DND-41 (cell line): ENCODE measurements around the gene CPSF4.

Experiments
- ATAC-seq: fragments of 200-7000 bp; cut with Tn5 transposase; 3 replicates; pipeline ENCODE4 v1.9.1; 2021; ENCODE audit warnings: low read depth; ENCODE audit not compliant: insufficient read depth
- DNase-seq: peaks from one replicate; pipeline ENCODE4 v3.0.0-alpha.2; 2020
- H2AFZ ChIP-seq: 2 replicates; pipeline ENCODE4 v1.6.0; 2012; ENCODE audit warnings: low read depth, low read length
- H3K27ac ChIP-seq: 2 replicates; pipeline ENCODE4 v1.5.1; 2012; ENCODE audit warnings: low read length, inconsistent platforms
- H3K27me3 ChIP-seq: fragments of 200-600 bp; sonication (generic); 2 replicates; pipeline ENCODE4 v1.6.0; 2012; ENCODE audit warnings: low read length, mild to moderate bottlenecking, inconsistent platforms; ENCODE audit not compliant: insufficient read depth, poor library complexity
- H3K36me3 ChIP-seq: 2 replicates; pipeline ENCODE4 v1.5.1; 2012; ENCODE audit warnings: low read length, inconsistent platforms; ENCODE audit not compliant: insufficient read depth
- H3K4me1 ChIP-seq: 2 replicates; pipeline ENCODE4 v1.5.1; 2012; ENCODE audit warnings: mild to moderate bottlenecking, low read length; ENCODE audit not compliant: insufficient read depth
- H3K4me2 ChIP-seq: 2 replicates; pipeline ENCODE4 v1.6.0; 2012; ENCODE audit warnings: mild to moderate bottlenecking, moderate library complexity, low read length, inconsistent platforms; ENCODE audit not compliant: insufficient read depth
- H3K4me3 ChIP-seq, 2 experiments: fragments of 200-600 bp in 1 of 2; shearing (Covaris generic) in 1 of 2; 2 replicates each; pipeline ENCODE4 v1.5.1; 2012 to 2016; ENCODE audit warnings: inconsistent platforms in 2 of 2, low read length in 2 of 2, mild to moderate bottlenecking in 2 of 2, low read depth in 1 of 2, moderate library complexity in 1 of 2
- H3K79me2 ChIP-seq: 2 replicates; pipeline ENCODE4 v1.6.0; 2012; ENCODE audit warnings: low read length, inconsistent platforms; ENCODE audit not compliant: insufficient read depth
- H3K9ac ChIP-seq: 2 replicates; pipeline ENCODE4 v1.6.0; 2012; ENCODE audit warnings: low read depth, mild to moderate bottlenecking, inconsistent platforms, low read length, moderate library complexity
- H3K9me3 ChIP-seq: 2 replicates; pipeline ENCODE4 v1.5.1; 2012; ENCODE audit warnings: low read length, moderate library complexity, mild to moderate bottlenecking, inconsistent platforms; ENCODE audit not compliant: insufficient read depth, severe bottlenecking
- H4K20me1 ChIP-seq: 2 replicates; pipeline ENCODE4 v1.6.0; 2012; ENCODE audit warnings: low read length; ENCODE audit not compliant: insufficient read depth
- EZH2 ChIP-seq: IDR thresholded peaks from 3 replicates; pipeline ENCODE4 v1.6.1; 2012; ENCODE audit warnings: borderline replicate concordance, low read depth, mild to moderate bottlenecking, moderate library complexity, low read length, inconsistent platforms; ENCODE audit not compliant: severe bottlenecking
- TF ChIP-seq, protein P1 (sequence below): IDR thresholded peaks from 2 replicates; pipeline ENCODE4 v1.5.1; 2012; ENCODE audit warnings: borderline replicate concordance, low read length, moderate library complexity, mild to moderate bottlenecking; ENCODE audit not compliant: poor library complexity, severe bottlenecking; ENCODE audit errors: extremely low read depth

CPSF4 gene

DNA sequence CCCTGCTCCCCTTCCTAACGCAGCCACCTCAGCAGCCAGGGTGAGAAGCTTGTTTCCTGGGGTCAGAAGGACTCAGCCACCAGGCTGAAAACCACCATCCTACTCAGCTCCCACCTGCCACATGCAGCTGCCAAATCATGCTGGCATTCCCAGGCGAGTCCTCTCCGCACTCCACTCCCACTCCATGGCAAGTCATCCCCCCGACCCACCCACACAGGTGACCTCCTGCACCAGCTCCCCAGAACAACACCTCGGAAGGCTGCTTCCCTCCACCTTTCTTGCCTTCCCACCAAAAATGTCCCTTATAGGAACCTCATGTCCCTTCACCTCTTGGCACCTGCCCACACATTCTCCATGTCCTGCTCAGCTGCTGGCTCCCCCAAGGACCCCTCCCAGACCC lies 35.0 kb upstream of the CPSF4 start:
- ATAC-seq (no peak), DNase-seq (no peak)
- H3K4me2 ChIP-seq, result no peak overlapping the region
- H3K4me1 ChIP-seq, result peaks cover 36% of the 10 kb centered on the region
- no peaks in the 10 kb centered on the region for H3K27me3 ChIP-seq
- peaks cover 66% of the 10 kb centered on the region for H4K20me1 ChIP-seq
- H3K36me3 ChIP-seq, result peaks cover 76% of the 10 kb centered on the region
- no peak for TF ChIP-seq EZH2
- TF ChIP-seq, protein P1, sequence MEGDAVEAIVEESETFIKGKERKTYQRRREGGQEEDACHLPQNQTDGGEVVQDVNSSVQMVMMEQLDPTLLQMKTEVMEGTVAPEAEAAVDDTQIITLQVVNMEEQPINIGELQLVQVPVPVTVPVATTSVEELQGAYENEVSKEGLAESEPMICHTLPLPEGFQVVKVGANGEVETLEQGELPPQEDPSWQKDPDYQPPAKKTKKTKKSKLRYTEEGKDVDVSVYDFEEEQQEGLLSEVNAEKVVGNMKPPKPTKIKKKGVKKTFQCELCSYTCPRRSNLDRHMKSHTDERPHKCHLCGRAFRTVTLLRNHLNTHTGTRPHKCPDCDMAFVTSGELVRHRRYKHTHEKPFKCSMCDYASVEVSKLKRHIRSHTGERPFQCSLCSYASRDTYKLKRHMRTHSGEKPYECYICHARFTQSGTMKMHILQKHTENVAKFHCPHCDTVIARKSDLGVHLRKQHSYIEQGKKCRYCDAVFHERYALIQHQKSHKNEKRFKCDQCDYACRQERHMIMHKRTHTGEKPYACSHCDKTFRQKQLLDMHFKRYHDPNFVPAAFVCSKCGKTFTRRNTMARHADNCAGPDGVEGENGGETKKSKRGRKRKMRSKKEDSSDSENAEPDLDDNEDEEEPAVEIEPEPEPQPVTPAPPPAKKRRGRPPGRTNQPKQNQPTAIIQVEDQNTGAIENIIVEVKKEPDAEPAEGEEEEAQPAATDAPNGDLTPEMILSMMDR, result no peak
- H2AFZ ChIP-seq, result no peak overlapping the region
- peaks cover 66% of the 10 kb centered on the region for H3K79me2 ChIP-seq
- H3K9me3 ChIP-seq, result no peaks in the 10 kb centered on the region
- no peak overlapping the region for H3K9ac ChIP-seq
- H3K4me3 ChIP-seq, result no peak overlapping the region
- no peak overlapping the region for H3K27ac ChIP-seq

DNA sequence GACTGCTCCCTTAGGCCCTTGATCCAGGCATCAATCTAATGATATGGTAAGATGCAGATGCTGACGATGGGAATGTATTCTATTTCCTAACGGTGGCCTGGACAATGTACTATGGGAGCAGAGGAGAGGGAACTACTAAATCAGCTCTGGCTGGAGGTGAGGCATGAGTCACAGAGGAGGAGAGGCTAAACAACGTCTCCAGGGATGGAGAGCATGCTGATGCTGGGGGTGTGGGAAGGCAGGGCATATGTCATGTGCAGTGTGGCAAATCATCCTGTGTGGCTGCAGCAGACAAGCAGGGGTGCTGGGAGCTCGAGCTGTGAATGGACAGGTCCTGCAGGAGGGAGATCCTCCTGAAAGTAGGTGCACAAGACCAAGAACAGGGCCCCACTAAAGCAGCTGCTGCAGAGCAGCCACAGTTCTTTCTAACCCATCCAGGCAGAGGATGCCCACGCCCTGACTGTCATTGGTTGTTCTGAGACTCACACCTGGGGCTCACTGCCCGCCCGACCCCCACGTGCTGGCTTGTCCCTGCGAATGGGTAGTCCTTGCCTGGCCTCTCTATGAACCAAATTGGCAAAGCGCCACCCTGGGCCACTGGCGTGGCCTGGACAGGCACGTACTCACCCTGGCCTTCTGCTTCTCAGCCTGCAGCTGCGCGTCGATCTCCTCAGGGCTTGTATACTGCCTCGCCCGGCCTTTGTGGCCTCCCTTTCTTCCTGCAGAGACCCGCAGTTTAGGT lies 34.3 kb upstream of the CPSF4 start:
- no peak for ATAC-seq
- no peak for DNase-seq
- no peaks in the 10 kb centered on the region for H3K9me3 ChIP-seq

DNA sequence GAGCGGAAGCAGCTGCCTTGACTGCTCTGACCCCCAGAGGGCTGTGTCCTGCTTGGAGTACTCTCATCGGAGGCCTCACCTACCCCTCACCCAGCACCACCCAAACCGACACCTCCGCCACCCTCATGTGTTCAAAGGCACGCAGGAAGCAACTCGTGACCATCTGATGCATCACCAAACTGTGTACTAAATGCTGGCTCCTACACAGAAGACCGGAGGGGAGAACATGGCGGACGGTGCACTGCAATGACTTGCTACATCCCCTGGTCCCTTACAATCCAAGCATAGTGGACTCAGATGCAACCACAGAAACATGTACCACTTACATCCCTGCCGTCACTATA lies 33.8 kb upstream of the CPSF4 start:
- H3K9me3 ChIP-seq, result no peaks in the 10 kb centered on the region
- DNase-seq (no peak), ATAC-seq (no peak)
- peak overlapping the region; percentile 27 for H3K4me2 ChIP-seq
- H4K20me1 ChIP-seq, result peaks cover 58% of the 10 kb centered on the region
- H3K79me2 ChIP-seq, result peaks cover 77% of the 10 kb centered on the region
- H3K36me3 ChIP-seq, result peaks cover 64% of the 10 kb centered on the region
- H3K9ac ChIP-seq, result no peak overlapping the region
- H3K27me3 ChIP-seq, result no peaks in the 10 kb centered on the region
- no peak for TF ChIP-seq EZH2
- TF ChIP-seq, protein P1, result no peak
- no peak overlapping the region for H3K4me3 ChIP-seq
- peaks cover 40% of the 10 kb centered on the region for H3K4me1 ChIP-seq
- H2AFZ ChIP-seq, result no peak overlapping the region
- H3K27ac ChIP-seq, result no peak overlapping the region

More for the DNA sequence above, 34.3 kb upstream of the CPSF4 start:
- H3K4me2 ChIP-seq, result peak overlapping the region; percentile 27
- H3K4me3 ChIP-seq, result no peak overlapping the region
- H3K27me3 ChIP-seq, result no peaks in the 10 kb centered on the region
- TF ChIP-seq EZH2, result no peak
- TF ChIP-seq, protein P1, result no peak
- peaks cover 70% of the 10 kb centered on the region for H3K36me3 ChIP-seq
- no peak overlapping the region for H3K9ac ChIP-seq
- H4K20me1 ChIP-seq, result peaks cover 60% of the 10 kb centered on the region
- peaks cover 72% of the 10 kb centered on the region for H3K79me2 ChIP-seq
- no peak overlapping the region for H3K27ac ChIP-seq
- no peak overlapping the region for H2AFZ ChIP-seq
- peaks cover 36% of the 10 kb centered on the region for H3K4me1 ChIP-seq

DNA sequence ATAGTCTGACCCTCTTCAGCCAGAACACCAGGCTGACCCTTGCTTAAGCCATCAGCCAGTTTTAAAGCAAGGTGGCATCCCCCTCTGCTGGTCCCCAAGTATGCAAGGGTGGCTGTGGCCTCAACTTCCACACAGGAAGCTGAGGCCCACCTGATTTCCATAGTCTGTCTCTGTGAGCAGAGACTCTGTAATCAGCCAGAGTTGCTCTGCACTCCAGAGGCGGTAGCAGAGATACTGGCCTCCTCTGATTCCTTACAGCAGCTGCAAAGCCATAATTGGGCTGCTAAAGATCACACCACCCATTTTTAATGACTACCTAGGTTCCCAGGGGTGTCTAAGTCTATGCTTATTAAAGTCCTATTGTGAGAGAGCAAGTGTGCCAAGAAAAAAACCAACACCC lies 32.2 kb upstream of the CPSF4 start:
- H3K4me3 ChIP-seq, result peak overlapping the region in 1 of 2 experiments; percentile 86; a peak in 2 of 4 replicates
- H3K9ac ChIP-seq, result peak overlapping the region; percentile 90
- peaks cover 87% of the 10 kb centered on the region for H3K79me2 ChIP-seq
- no peak overlapping the region for H2AFZ ChIP-seq
- H3K4me1 ChIP-seq, result peaks cover 55% of the 10 kb centered on the region
- H4K20me1 ChIP-seq, result peaks cover 45% of the 10 kb centered on the region
- H3K27ac ChIP-seq, result peak overlapping the region; percentile 99
- H3K9me3 ChIP-seq, result no peaks in the 10 kb centered on the region
- DNase-seq, result peak; percentile 30
- ATAC-seq, result peak; percentile 18; the same call in 1 of the 3 replicates
- peak overlapping the region; percentile 73 for H3K4me2 ChIP-seq
- H3K27me3 ChIP-seq, result no peaks in the 10 kb centered on the region
- TF ChIP-seq, protein P1, result peak; percentile 36
- no peak for TF ChIP-seq EZH2
- peaks cover 65% of the 10 kb centered on the region for H3K36me3 ChIP-seq
